Measurements from ENCODE around the gene CYTH1.

Gene CYTH1

GRCh38 chr17:78628547-78629435 is 153.3 kb downstream of the CYTH1 start:
- Histone ChIP-seq H3K36me3 (ENCODE audit: low read depth) (no peaks in the 10 kb centered on the region), H3K27ac (ENCODE audit: poor library complexity, severe bottlenecking) (no peak overlapping the region), H3K9me3 (ENCODE audit: severe bottlenecking) (no peaks in the 10 kb centered on the region), H3K27me3 (ENCODE audit: insufficient read depth, poor library complexity, severe bottlenecking) (no peaks in the 10 kb centered on the region), H3K4me3 (ENCODE audit: severe bottlenecking) (no peak overlapping the region), H3K4me1 (ENCODE audit: insufficient read depth, poor library complexity, severe bottlenecking) (no peaks in the 10 kb centered on the region)
- DNase-seq (ENCODE audit: low spot score) (no peak), ATAC-seq (ENCODE audit: low read depth) (no peak)
- no peak for TF ChIP-seq CTCF (IDR thresholded peaks at IDR 0.05; ENCODE audit: poor library complexity, severe bottlenecking)

GRCh38 chr17:78624324-78625151 is 157.5 kb downstream of the CYTH1 start:
- Histone ChIP-seq H3K4me3 (ENCODE audit: severe bottlenecking) (no peak overlapping the region), H3K4me1 (ENCODE audit: insufficient read depth, poor library complexity, severe bottlenecking) (no peaks in the 10 kb centered on the region), H3K9me3 (ENCODE audit: severe bottlenecking) (no peaks in the 10 kb centered on the region), H3K27ac (ENCODE audit: poor library complexity, severe bottlenecking) (no peak overlapping the region), H3K27me3 (ENCODE audit: insufficient read depth, poor library complexity, severe bottlenecking) (no peaks in the 10 kb centered on the region), H3K36me3 (ENCODE audit: low read depth) (no peaks in the 10 kb centered on the region)
- no peak for DNase-seq (ENCODE audit: low spot score)
- ATAC-seq (ENCODE audit: low read depth), result no peak
- TF ChIP-seq CTCF (IDR thresholded peaks at IDR 0.05; ENCODE audit: poor library complexity, severe bottlenecking), result no peak

Data from RWPE2 (cell line).